Measurements from ENCODE around the gene PRIM2.
"Not testable (repeated sequence)": the region's sequence is repeated elsewhere in the genome, so short reads cannot be mapped to it uniquely, and the experiment has no call there.

DNA sequence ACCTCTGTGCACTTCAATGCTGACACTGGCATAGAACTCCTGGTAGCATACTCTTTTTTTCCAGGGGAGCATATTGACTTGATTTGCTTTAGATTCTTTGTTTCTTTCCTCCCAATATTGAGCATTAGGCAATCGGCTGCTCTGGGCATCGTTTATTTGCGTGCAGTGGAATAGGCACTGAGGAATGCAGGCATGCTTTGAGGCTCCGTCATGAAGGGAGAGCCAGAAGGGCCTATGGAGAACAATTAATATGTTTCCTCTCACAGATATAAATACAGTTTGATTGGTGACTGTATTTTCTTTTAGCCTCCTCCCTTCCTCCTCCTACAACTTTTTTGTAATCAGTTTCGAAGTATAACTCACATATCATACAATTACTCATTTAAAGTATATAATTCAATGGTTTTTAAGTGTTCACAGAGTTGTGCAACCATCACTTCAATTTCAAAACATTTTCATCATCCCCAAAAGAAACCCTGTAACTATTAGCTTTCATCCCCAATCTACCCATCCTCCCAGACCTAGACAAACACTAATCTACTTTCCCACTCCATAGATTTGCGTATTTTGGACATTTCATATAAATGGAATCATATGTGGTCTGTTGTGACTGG is 157.5 kb downstream of the PRIM2 start:
- TF ChIP-seq, protein P1, sequence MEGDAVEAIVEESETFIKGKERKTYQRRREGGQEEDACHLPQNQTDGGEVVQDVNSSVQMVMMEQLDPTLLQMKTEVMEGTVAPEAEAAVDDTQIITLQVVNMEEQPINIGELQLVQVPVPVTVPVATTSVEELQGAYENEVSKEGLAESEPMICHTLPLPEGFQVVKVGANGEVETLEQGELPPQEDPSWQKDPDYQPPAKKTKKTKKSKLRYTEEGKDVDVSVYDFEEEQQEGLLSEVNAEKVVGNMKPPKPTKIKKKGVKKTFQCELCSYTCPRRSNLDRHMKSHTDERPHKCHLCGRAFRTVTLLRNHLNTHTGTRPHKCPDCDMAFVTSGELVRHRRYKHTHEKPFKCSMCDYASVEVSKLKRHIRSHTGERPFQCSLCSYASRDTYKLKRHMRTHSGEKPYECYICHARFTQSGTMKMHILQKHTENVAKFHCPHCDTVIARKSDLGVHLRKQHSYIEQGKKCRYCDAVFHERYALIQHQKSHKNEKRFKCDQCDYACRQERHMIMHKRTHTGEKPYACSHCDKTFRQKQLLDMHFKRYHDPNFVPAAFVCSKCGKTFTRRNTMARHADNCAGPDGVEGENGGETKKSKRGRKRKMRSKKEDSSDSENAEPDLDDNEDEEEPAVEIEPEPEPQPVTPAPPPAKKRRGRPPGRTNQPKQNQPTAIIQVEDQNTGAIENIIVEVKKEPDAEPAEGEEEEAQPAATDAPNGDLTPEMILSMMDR (conservative IDR thresholded peaks at IDR 0.05; ENCODE audit: low read depth, low read length): not testable (repeated sequence)
- TF ChIP-seq EZH2 (IDR thresholded peaks at IDR 0.05; ENCODE audit: borderline replicate concordance, low read depth, low read length, poor library complexity, severe bottlenecking): not testable (repeated sequence)
